Measurements from ENCODE around the gene CD300E.
"Not testable (repeated sequence)": the region's sequence is repeated elsewhere in the genome, so short reads cannot be mapped to it uniquely, and the experiment has no call there.

The CD300E gene

GRCh38 chr17:74639704-74640151, 16.2 kb upstream of the CD300E start:
- ChIA-PET CTCF (interaction anchor here (0.7 to 3.1 kb wide), 4 partner anchors 8 to 97 kb away, joined by 3 to 12 read pairs (median 5); partner anchors contain the start of gene RAB37), POLR2A (no interaction called here)
- TF ChIP-seq CTCF (IDR thresholded peaks at IDR 0.05; ENCODE audit: control extremely low read depth, extremely low read depth, low read depth, missing control alignments), result no peak
- DNase-seq (ENCODE audit: extremely low spot score), result peak; percentile 43

- ChIA-PET POLR2A (no interaction called here), CTCF (interaction anchor here (1.2 to 1.7 kb wide), 4 partner anchors 9 to 258 kb away, joined by 3 to 5 read pairs (median 4); no protein-coding TSS in a partner anchor)
- no peak for TF ChIP-seq CTCF (IDR thresholded peaks at IDR 0.05; ENCODE audit: control extremely low read depth, extremely low read depth, low read depth, missing control alignments)
- DNase-seq (ENCODE audit: extremely low spot score), result no peak
Observed at GRCh38 chr17:74637926-74638325, 14.4 kb upstream of the CD300E start.

GRCh38 chr17:74637265-74637664, 13.7 kb upstream of the CD300E start:
- ChIA-PET CTCF (interaction anchor here (1.2 to 1.7 kb wide), 3 partner anchors 10 to 257 kb away, joined by 3 to 5 read pairs (median 4); no protein-coding TSS in a partner anchor), POLR2A (no interaction called here)
- no peak for DNase-seq (ENCODE audit: extremely low spot score)
- no peak for TF ChIP-seq CTCF (IDR thresholded peaks at IDR 0.05; ENCODE audit: control extremely low read depth, extremely low read depth, low read depth, missing control alignments)

GRCh38 chr17:74636541-74637085, 13.1 kb upstream of the CD300E start:
- DNase-seq (ENCODE audit: extremely low spot score); POLR2A ChIA-PET: not testable (repeated sequence)
- CTCF ChIA-PET, result interaction anchor here (1.5 to 2.1 kb wide), 2 partner anchors 11 to 100 kb away, joined by 3 to 7 read pairs; partner anchors contain the start of gene RAB37

GRCh38 chr17:74635418-74635817, 11.9 kb upstream of the CD300E start:
- no peak for TF ChIP-seq CTCF (IDR thresholded peaks at IDR 0.05; ENCODE audit: control extremely low read depth, extremely low read depth, low read depth, missing control alignments)
- CTCF ChIA-PET, result interaction anchor here (1.2 to 2.1 kb wide), 4 partner anchors 11 to 101 kb away, joined by 3 to 7 read pairs (median 3); partner anchors contain the start of gene RAB37
- POLR2A ChIA-PET, result interaction anchor here (0.7 kb wide), 1 partner anchor 40 kb away, joined by 6 read pairs; no protein-coding TSS in a partner anchor
- DNase-seq (ENCODE audit: extremely low spot score), result peak; percentile 44

- ChIA-PET CTCF (interaction anchor here (1.4 to 2.4 kb wide), 5 partner anchors 10 to 265 kb away, joined by 3 to 14 read pairs (median 4); partner anchors contain the start of gene RAB37), POLR2A (no interaction called here)
- DNase-seq (ENCODE audit: extremely low spot score), result no peak
- no peak for TF ChIP-seq CTCF (IDR thresholded peaks at IDR 0.05; ENCODE audit: control extremely low read depth, extremely low read depth, low read depth, missing control alignments)
Observed at GRCh38 chr17:74633326-74633725, 9.8 kb upstream of the CD300E start.

- no peak for DNase-seq (ENCODE audit: extremely low spot score)
- CTCF ChIA-PET, result interaction anchor here (1.2 to 2.4 kb wide), 7 partner anchors 10 to 264 kb away, joined by 3 to 14 read pairs (median 3); no protein-coding TSS in a partner anchor
- POLR2A ChIA-PET, result interaction anchor here (0.6 kb wide), 1 partner anchor 806 kb away, joined by 4 read pairs; no protein-coding TSS in a partner anchor
- no peak for TF ChIP-seq CTCF (IDR thresholded peaks at IDR 0.05; ENCODE audit: control extremely low read depth, extremely low read depth, low read depth, missing control alignments)
Observed at GRCh38 chr17:74632617-74633016, 9.1 kb upstream of the CD300E start.
